HUDEP-2 (cell line): ENCODE data around the gene UQCR11.
"Not testable (repeated sequence)": the region's sequence is repeated elsewhere in the genome, so short reads cannot be mapped to it uniquely, and the experiment has no call there.

Experiments used
- DNase-seq, 76 experiments: peaks; one replicate each; lab custom pipeline; 2025; ENCODE audit not compliant: unreplicated experiment in 76 of 76; lab: John Stamatoyannopoulos, UW

The UQCR11 gene

GRCh38 chr19:1605236-1606137 lies at the start of gene UQCR11:
Gene UQCR11, minus strand, starts transcription at chr19:1605462. Its CDS starts 53 bp downstream, at chr19:1605409.
- DNase-seq = peak; percentile 64 to 99 (median 96)

DNA sequence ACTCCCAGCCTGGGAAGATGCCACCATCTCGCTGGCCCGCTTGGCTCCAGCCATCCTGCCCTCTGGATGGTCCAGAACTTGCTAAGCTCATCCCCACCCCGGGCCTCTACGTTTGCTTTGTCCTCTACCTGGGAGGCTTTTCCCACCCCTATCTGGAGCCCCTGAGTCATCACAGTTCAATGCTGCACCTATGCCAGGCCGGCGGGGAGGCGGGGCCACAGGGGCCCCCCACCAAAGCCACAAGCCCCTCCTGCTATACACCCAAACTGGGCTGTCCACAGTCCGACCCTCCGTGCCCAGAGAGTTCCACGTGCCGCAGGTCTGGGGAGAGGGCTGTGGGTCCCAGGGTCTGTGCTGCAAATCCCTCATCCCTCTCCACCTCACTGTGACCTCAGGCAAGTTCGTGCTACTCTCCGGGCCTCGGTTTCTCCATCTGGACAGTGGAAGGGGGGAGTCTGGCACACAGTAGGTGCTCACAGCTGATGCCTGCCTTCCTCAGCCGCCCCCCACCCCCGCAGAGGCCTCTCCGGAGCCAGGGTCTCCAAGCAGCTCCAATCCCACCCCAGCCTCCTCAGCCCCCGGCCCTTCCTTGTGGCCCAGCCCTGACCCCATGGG lies 49.0 kb upstream of the UQCR11 start:
- no peak for DNase-seq

DNA sequence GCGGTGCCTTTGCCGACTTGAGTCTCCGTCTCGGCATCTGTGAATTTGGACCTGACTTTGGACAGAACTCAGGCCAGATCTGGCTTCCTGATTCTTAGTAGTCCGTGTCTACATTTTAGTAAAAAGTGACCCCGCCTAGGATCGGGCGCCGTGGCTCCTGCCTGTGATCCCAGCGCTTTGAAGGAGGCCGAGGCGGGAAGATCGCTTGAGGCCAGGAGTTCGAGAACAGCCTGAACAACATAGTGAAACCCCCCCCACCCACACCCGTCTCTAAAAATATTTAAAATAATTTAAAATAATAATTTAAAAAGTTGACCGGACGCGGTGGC lies 48.0 kb upstream of the UQCR11 start:
- peak in 1 of 76 experiments; percentile 60 for DNase-seq

- DNase-seq = peak; percentile 94 to 100 (median 99)
Observed at GRCh38 chr19:1652471-1653299, 47.4 kb upstream of the UQCR11 start, which contains the start of gene TCF3. Gene TCF3, minus strand, starts transcription at chr19:1652615. Its CDS starts 2,367 bp downstream, at chr19:1650248.

DNA sequence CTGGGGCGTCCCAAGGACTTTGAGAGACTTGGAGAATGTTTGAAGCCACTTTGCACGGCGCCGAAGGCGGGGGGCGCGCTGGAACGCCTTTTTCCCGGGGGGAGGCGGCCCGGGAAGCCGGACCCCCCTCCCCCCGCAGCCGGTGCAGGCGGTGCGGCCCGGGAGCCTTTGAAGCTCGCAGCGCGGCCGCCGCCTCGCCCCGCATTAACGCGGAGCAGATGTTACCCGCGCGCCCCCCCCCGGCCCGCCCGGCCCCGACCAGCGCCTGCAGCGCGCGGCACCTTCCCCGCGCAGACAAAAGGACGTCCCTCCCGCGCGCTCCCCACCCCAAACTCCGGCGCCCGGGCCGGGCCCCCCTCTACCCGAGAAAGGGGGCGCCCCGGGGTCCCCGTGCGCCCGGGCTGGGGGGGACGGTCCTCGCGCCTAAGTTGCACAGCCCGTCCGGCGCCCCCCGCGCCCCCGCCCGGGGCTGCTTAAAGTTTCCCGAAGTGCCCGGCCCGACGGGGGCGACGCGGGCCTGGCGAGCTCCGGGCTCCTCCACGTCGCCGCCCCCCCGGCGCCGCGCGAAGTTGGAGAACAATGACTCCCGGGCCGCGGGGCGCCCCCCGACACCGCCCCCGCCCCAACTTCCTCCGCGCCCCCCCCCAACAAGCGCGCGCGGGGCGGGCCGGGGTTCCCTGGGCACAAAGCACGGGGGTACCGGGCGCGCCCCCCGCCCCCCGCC lies 46.5 kb upstream of the UQCR11 start:
- peak in 41 of 76 experiments; percentile 17 to 69 (median 45) for DNase-seq

DNA sequence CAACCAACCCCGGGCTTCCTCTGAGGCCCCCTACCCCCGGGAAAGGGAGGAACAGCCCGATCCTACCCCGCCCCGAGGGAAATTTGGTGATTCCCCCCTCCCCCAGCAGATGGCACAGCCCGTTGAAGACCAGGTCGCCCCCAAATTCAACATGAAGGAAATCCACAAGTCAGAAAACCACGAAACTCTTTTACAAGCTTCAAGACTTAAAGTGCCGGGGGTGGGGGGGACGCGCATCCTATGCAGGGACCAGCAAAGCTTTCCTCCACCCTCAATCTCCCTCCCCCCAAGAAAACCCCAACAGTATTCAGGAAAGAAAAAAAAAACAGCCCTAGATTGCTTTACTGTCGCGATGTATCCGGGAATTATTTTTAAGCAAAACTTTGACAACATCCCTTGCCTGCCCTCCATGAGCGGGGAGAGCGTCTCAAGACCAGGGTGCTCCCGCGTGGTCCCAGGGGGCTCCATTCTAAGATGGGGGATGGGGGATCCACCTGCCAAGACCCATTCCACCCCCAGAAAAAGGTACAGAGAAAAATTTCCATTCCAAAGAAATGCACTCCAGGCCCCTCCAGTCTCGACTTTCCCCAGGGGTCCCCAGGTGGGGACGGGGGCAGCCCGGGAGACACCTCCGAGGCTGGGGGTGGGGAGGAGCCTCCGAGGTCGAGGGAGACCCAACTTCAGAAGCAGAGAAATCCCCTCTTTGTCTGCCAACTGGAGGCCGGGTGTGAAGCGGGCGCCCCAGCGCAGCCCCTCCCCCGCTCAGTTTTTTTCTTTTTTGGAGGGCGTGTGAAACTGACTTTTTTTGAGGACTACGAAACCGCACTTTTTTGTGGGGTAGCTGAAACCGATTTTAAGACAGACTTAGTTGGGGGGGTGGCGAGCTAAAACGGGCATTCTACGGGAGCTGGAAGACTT lies 45.6 kb upstream of the UQCR11 start:
- DNase-seq = peak in 42 of 76 experiments; percentile 15 to 69 (median 42)

- no peak for DNase-seq
Observed at GRCh38 chr19:1649706-1650649, 44.7 kb upstream of the UQCR11 start.

DNA sequence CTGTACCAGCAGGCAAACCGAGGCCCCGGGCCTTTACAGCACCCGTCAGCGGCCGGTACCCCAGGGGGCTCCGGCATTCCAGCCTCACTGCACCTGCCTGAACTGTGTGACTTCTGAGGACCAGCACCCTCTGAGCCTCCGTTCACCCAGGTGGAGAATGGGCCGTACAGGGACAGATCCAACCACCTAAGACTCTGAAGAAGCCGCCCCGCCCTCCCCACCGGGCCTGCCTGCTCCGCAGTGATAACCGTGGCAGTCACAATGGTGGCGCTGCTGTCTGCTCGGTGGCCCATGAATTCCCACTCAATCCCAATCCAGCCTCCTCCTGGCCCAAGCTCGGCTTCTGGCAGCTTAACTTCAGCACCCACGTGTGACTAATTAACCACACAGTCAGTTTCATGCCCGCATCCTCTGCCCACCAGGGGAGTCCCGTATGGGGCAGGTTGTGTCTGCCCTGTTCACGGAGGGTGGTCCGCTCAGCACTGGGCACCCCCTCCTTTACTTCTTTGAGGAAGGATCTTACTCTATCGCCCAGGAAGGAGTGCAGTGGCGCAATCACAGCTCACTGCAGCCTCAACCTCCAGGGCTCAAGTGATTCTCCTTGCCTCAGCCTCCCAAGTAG lies 43.8 kb upstream of the UQCR11 start:
- peak in 45 of 76 experiments; percentile 16 to 69 (median 40) for DNase-seq

GRCh38 chr19:1648459-1648849 lies 43.2 kb upstream of the UQCR11 start:
- DNase-seq = no peak

DNA sequence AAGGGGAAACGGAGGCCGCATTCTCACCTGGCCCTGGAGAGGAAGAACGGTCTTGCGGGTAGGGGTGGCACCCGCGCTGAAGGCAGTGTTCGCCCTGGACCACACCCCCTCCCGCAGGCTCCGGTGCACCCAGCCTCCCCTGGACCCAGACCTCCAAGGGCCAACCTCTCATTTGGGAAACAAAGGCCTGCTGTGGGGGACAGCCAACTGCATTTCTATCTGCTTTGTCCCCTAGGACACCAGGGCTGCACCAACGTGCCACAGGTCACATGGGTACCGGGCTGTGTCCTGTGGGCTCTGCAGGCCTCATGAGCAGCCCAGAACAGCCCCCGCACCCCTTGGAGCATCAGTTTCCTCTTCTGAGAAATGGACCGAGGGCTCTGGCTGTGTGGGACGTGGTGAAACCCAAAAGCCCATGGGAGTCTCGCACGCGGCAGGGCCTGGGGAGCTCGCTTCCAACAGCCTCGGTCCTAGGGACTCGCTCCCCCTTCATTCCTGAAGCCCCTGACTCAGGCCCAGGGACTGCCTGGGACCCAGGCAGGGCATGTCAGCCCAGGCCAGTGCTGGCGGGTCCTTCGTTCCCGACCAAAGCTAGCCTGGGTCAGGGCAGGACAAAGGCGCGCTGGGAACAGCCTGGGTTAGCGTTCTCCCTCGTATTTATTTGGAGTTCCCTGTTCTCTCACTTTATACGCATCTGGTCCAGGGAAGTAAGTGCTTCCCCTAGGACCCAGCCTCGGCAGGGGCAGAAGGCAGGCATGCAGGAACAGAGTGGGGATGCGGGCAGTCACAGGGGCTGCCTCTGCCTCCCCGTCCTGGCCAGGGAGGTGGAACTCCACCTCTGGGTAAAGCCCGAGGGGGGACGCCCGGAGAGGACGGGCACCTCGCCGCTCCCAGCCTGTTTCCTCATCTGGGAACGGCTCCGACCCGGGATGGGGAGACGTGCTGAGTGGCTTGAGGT lies 42.5 kb upstream of the UQCR11 start:
- DNase-seq = no peak

DNA sequence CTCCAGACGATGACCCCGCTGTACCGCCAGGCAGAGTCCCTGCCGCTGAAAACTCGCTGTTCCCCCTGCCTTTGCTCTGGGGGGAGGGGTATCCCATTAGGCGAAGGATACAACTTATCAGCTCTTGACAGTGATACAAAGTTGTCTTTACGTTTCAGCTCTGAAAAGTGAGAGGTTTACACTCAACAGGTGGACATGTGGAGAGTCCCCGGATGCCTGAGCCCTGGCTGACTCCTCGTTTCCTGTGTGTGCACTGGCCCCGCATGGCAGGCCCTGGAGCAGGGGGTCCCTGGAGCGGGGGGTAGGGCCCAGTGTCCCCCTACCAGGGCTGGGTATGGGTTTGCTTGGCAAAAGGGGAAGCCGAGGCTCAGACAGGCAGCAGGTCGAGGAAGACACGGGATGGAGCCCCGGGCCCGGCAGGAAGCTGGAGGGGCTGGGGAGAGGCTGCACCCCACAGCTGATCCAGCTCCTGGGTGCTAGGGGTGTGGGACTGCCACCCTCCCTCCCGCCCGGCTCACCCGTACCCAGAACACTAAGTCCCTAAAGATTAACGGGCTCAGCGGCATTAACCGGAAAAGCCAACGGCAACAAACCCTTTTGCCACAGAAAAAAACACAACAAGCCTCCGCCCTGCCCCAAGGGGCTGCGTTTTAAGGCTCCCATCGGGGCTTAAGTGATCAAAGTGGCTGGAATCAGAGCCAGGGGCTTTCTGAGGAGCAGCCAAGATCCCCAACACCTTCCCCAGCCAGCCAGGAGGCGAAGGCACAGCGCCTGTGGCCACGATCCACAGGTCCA lies 41.6 kb upstream of the UQCR11 start:
- no peak for DNase-seq

GRCh38 chr19:1646149-1646548 lies 40.9 kb upstream of the UQCR11 start:
- DNase-seq = no peak

DNA sequence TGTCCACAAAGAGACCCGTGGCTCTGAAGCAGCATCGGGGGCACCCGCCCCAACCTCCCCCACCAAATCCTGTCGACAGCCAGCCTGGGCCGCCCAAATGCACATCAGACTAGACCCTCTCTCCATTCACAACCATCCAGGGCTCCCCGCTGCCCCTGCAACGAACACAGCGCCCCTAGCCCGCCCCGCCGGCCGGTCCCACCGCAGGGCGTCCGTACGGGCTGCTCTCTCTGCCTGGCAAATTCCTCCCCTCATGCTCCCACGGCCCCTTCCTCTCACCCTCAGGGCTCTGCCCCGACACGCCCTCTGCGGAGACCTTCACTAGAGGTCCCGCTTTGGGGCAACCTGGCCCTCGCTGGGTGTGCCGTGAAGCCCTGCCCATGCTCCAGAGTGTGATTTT lies 40.0 kb upstream of the UQCR11 start:
- DNase-seq = no peak

DNA sequence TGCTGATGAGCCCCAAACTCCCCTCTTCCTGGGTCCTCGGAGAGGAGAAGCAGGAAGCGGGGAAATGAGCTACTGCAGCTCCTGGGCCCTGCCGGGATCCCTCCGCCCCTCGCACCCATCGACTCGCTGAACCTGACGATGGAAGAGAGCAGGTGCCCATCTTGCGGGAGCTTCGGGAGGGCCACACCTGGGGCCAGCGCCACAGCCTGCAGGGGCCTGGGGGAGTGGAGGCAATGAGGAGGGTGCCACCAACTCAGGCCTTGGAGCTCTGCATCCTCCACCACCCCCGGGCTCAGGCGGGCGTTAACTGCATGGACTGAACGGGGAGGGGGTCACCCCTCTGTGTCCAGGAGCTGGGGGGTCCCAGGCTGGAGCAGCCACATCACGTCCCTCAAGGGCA lies 38.8 kb upstream of the UQCR11 start:
- DNase-seq = no peak

- not testable (repeated sequence) for DNase-seq
Observed at GRCh38 chr19:1640893-1641448, 35.7 kb upstream of the UQCR11 start.
